Measurements from ENCODE around the gene ZBTB8OS. TPM values are rescaled to one million over a fixed set of nuclear protein-coding genes. Genes with fewer than 3 reads are reported as not detected.
"Not testable (repeated sequence)": the region's sequence is repeated elsewhere in the genome, so short reads cannot be mapped to it uniquely, and the experiment has no call there.

The ZBTB8OS gene
- 10 to 100 TPM; 23.4 to 53.5 (median 35.9) TPM for polyA plus RNA-seq

GRCh38 chr1:32650248-32650751 is at the start of gene ZBTB8OS:
Gene ZBTB8OS, minus strand, starts transcription at chr1:32650550. Its CDS starts 21 bp downstream, at chr1:32650529.
- peak within 1 kb of the TSS; percentile 94 for H3K27ac ChIP-seq (ENCODE audit: low read depth, low read length)
- 0 to 1% (median 0%) methylated on average over 21 of the region's 21 CpGs for WGBS, 3 donors

GRCh38 chr1:32696996-32697395 is 46.6 kb upstream of the ZBTB8OS start:
- WGBS, 3 donors, result 95 to 96% (median 96%) methylated on average over 8 of the region's 8 CpGs
- not testable (repeated sequence) for H3K27ac ChIP-seq (ENCODE audit: low read depth, low read length)

- 92 to 94% (median 93%) methylated on average over 9 of the region's 9 CpGs for WGBS, 3 donors
- no peak overlapping the region for H3K27ac ChIP-seq (ENCODE audit: low read depth, low read length)
These were observed 45.7 kb upstream of the ZBTB8OS start for GRCh38 chr1:32696041-32696440.

- H3K27ac ChIP-seq (ENCODE audit: low read depth, low read length), result no peak overlapping the region
- WGBS, 3 donors, result 39 to 68% (median 50%) methylated on average over 17 of the region's 17 CpGs
These were observed 45.0 kb upstream of the ZBTB8OS start for GRCh38 chr1:32695098-32695904.

GRCh38 chr1:32693455-32694174 is 43.3 kb upstream of the ZBTB8OS start:
- whole genome bisulfite sequencing, 3 donors, result 95 to 96% (median 95%) methylated on average over 6 of the region's 6 CpGs
- no peak overlapping the region for H3K27ac ChIP-seq (ENCODE audit: low read depth, low read length)

- whole genome bisulfite sequencing, 3 donors, result 93 to 100% (median 94%) methylated on average over 2 of the region's 2 CpGs
- no peak overlapping the region for H3K27ac ChIP-seq (ENCODE audit: low read depth, low read length)
These were observed 36.0 kb upstream of the ZBTB8OS start for GRCh38 chr1:32686387-32686786.

- H3K27ac ChIP-seq (ENCODE audit: low read depth, low read length), result no peak overlapping the region
- 76 to 83% (median 80%) methylated on average over 2 of the region's 2 CpGs for WGBS, 3 donors
These were observed 35.1 kb upstream of the ZBTB8OS start for GRCh38 chr1:32685498-32685897.

- 27 to 69% (median 28%) methylated on average over 2 of the region's 2 CpGs for WGBS, 3 donors
- no peak overlapping the region for H3K27ac ChIP-seq (ENCODE audit: low read depth, low read length)
These were observed 33.9 kb upstream of the ZBTB8OS start for GRCh38 chr1:32684167-32684811.

- WGBS, 3 donors, result 88 to 92% (median 90%) methylated on average over 3 of the region's 3 CpGs
- no peak overlapping the region for H3K27ac ChIP-seq (ENCODE audit: low read depth, low read length)
These were observed 33.0 kb upstream of the ZBTB8OS start for GRCh38 chr1:32683397-32683796.

- no peak overlapping the region for H3K27ac ChIP-seq (ENCODE audit: low read depth, low read length)
- WGBS, 3 donors, result 38 to 75% (median 74%) methylated on average over 3 of the region's 3 CpGs
These were observed 31.6 kb upstream of the ZBTB8OS start for GRCh38 chr1:32681999-32682398.

GRCh38 chr1:32681509-32681908 is 31.2 kb upstream of the ZBTB8OS start:
- 44 to 52% (median 50%) methylated on average over 2 of the region's 2 CpGs for WGBS, 3 donors
- H3K27ac ChIP-seq (ENCODE audit: low read depth, low read length), result no peak overlapping the region

- no peak overlapping the region for H3K27ac ChIP-seq (ENCODE audit: low read depth, low read length)
- 57 to 97% (median 94%) methylated on average over 1 of the region's 1 CpG for WGBS, 3 donors
These were observed 30.3 kb upstream of the ZBTB8OS start for GRCh38 chr1:32680642-32681041.

GRCh38 chr1:32679993-32680392 is 29.6 kb upstream of the ZBTB8OS start:
- H3K27ac ChIP-seq (ENCODE audit: low read depth, low read length), result not testable (repeated sequence)
- WGBS, 3 donors, result 58 to 93% (median 68%) methylated on average over 4 of the region's 4 CpGs

- no peak overlapping the region for H3K27ac ChIP-seq (ENCODE audit: low read depth, low read length)
- WGBS, 3 donors, result 29 to 54% (median 43%) methylated on average over 3 of the region's 3 CpGs
These were observed 26.6 kb upstream of the ZBTB8OS start for GRCh38 chr1:32676945-32677344.

GRCh38 chr1:32668716-32669115 is 18.4 kb upstream of the ZBTB8OS start:
- not testable (repeated sequence) for H3K27ac ChIP-seq (ENCODE audit: low read depth, low read length)
- WGBS, 3 donors, result 95 to 99% (median 96%) methylated on average over 5 of the region's 5 CpGs

GRCh38 chr1:32666901-32667566 is 16.7 kb upstream of the ZBTB8OS start:
- H3K27ac ChIP-seq (ENCODE audit: low read depth, low read length), result no peak overlapping the region

GRCh38 chr1:32665915-32666314 is 15.6 kb upstream of the ZBTB8OS start:
- no peak overlapping the region for H3K27ac ChIP-seq (ENCODE audit: low read depth, low read length)
- WGBS, 3 donors, result 55 to 63% (median 63%) methylated on average over 1 of the region's 1 CpG

More at GRCh38 chr1:32666901-32667566, 16.7 kb upstream of the ZBTB8OS start:
- 77 to 86% (median 83%) methylated on average over 12 of the region's 12 CpGs for WGBS, 3 donors

- H3K27ac ChIP-seq (ENCODE audit: low read depth, low read length), result no peak overlapping the region
- 94% methylated on average over 1 of the region's 1 CpG for WGBS, 3 donors
These were observed 9.2 kb upstream of the ZBTB8OS start for GRCh38 chr1:32659581-32659980.

Measured in adipose tissue (tissue), 3 donors.